Panc1 (cell line): Measurements from ENCODE around the gene IFRD1. TPM values are rescaled to one million over a fixed set of nuclear protein-coding genes. Genes with fewer than 3 reads are reported as not detected.

Source experiments
- ATAC-seq: fragments of 200-7000 bp; cut with Tn5 transposase; 2 replicates; pipeline ENCODE4 v1.9.1; 2020; ENCODE audit warnings: mild to moderate bottlenecking, moderate library complexity
- BruUV-seq: library from RNA; stranded (reverse); fragments of 400-500 nt; replicated peaks from 2 replicates; lab custom pipeline; 2021; lab: Mats Ljungman, UMichigan
- CTCF ChIA-PET: fragments of 300-600 bp; sonication (Branson Sonifier 250); formaldehyde crosslinking; loops from one replicate; lab custom pipeline; 2022; ENCODE audit warnings: antibody characterized with exemption; lab: Charles Lee
- POLR2A ChIA-PET: fragments of 300-600 bp; sonication (Branson Sonifier 250); formaldehyde crosslinking; loops from one replicate; lab custom pipeline; 2022; ENCODE audit warnings: antibody characterized with exemption; lab: Charles Lee
- DNase-seq: peaks from one replicate; pipeline ENCODE4 v3.0.0-alpha.2; 2010; ENCODE audit warnings: low read depth, low spot score
- H3K27ac ChIP-seq: 2 replicates; pipeline ENCODE4 v1.5.1; 2011; ENCODE audit warnings: mild to moderate bottlenecking, low read length, inconsistent platforms
- H3K27me3 ChIP-seq: fragments of 200-500 bp; sonication (Bioruptor generic); 2 replicates; pipeline ENCODE4 v1.6.0; 2014; ENCODE audit warnings: low read length, inconsistent platforms; ENCODE audit not compliant: control insufficient read depth, insufficient read depth
- H3K36me3 ChIP-seq: fragments of 200-500 bp; sonication (Bioruptor generic); 2 replicates; pipeline ENCODE4 v1.5.1; 2014; ENCODE audit warnings: inconsistent platforms, mild to moderate bottlenecking, low read length, moderate library complexity; ENCODE audit not compliant: control insufficient read depth, insufficient read depth
- H3K4me1 ChIP-seq: 2 replicates; pipeline ENCODE4 v1.5.1; 2011; ENCODE audit warnings: inconsistent platforms, mild to moderate bottlenecking, low read length, moderate library complexity; ENCODE audit not compliant: control insufficient read depth, insufficient read depth
- H3K4me3 ChIP-seq, 2 experiments: 2 replicates each; pipeline ENCODE4 v1.5.1; 2011 to 2012; ENCODE audit warnings: low read depth in 2 of 2, low read length in 2 of 2, mild to moderate bottlenecking in 2 of 2, inconsistent platforms in 1 of 2, moderate library complexity in 1 of 2
- H3K9me3 ChIP-seq: fragments of 200-500 bp; sonication (Bioruptor generic); 2 replicates; pipeline ENCODE4 v1.5.1; 2014; ENCODE audit warnings: low read depth, mild to moderate bottlenecking, inconsistent platforms, low read length, moderate library complexity; ENCODE audit not compliant: control insufficient read depth, insufficient read depth
- POLR2AphosphoS5 ChIP-seq: IDR thresholded peaks from 2 replicates; pipeline ENCODE4 v1.6.1; 2012; ENCODE audit warnings: mild to moderate bottlenecking, low read depth, low read length, moderate library complexity
- SIN3A ChIP-seq: IDR thresholded peaks from 2 replicates; pipeline ENCODE4 v1.6.1; 2012; ENCODE audit warnings: low read depth, mild to moderate bottlenecking, low read length, moderate library complexity, borderline replicate concordance; ENCODE audit not compliant: insufficient read depth
- TCF7L2 ChIP-seq: IDR thresholded peaks from 2 replicates; pipeline ENCODE4 v1.6.1; 2011; ENCODE audit warnings: mild to moderate bottlenecking, low read depth, low read length, inconsistent platforms
- in situ Hi-C: cut with HindIII; loops from 2 replicates; pipeline ENCODE4 v1.10.0; 2016; ENCODE audit warnings: low sequenced_read_pairs, low pct_unique_long_range_greater_than_20kb
- intact Hi-C: fragments of 100-400 bp; cut with micrococcal nuclease; formaldehyde crosslinking; loops from one replicate; pipeline ENCODE4 v1.10.0; 2022; ENCODE audit not compliant: unreplicated experiment
- total RNA-seq: library from RNA; stranded (reverse); gene quantifications from one replicate; pipeline ENCODE4 v1.2.1, GENCODE V29; 2021; ENCODE audit not compliant: unreplicated experiment
- TF ChIP-seq, protein P1 (sequence below), 2 experiments: IDR thresholded peaks; 2 replicates each; pipeline ENCODE4 v1.6.1; 2011 to 2012; ENCODE audit warnings: low read depth in 2 of 2, control low read depth in 1 of 2, low read length in 1 of 2, mild to moderate bottlenecking in 1 of 2, moderate library complexity in 1 of 2; ENCODE audit not compliant: insufficient read depth in 1 of 2
- TF ChIP-seq, protein P2 (sequence below): fragments of 450-650 bp; IDR thresholded peaks from 2 replicates; pipeline ENCODE4 v1.5.1; 2017; ENCODE audit warnings: mild to moderate bottlenecking

Gene IFRD1
- total RNA-seq, 1 experiment from 2014 or later, result 54.3 TPM

DNA sequence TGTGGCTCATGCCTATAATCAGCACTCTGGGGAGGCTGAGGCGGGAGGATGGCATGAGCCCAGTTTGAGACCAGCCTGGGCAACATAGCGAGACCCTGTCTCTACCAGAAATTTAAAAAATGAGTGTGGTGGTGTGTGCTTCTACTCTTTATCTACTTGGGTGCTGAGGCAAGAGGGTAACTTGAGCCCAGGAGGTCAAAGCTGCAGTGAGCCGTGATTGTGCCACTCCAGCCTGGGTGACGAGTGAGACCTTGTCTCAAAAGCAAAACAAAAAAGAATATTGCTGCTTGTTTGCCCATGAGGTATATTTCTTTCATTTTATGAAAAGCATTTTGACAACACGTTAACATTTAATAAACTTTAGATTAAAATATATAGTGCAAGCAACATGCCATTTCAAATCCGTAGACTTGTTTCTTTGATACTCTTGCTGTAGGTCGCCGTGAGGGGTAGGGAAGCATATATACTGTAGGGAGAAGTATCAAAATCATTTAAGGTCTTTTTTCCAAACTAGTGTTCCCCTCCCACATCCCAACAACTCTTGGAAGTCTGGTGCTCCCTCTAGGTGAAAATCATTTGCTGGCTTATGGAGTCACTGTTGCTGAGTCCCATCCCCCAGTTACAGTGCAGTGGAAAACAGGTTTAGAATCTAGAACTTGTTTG, 26.3 kb downstream of the IFRD1 start:
- TF ChIP-seq, protein P1, sequence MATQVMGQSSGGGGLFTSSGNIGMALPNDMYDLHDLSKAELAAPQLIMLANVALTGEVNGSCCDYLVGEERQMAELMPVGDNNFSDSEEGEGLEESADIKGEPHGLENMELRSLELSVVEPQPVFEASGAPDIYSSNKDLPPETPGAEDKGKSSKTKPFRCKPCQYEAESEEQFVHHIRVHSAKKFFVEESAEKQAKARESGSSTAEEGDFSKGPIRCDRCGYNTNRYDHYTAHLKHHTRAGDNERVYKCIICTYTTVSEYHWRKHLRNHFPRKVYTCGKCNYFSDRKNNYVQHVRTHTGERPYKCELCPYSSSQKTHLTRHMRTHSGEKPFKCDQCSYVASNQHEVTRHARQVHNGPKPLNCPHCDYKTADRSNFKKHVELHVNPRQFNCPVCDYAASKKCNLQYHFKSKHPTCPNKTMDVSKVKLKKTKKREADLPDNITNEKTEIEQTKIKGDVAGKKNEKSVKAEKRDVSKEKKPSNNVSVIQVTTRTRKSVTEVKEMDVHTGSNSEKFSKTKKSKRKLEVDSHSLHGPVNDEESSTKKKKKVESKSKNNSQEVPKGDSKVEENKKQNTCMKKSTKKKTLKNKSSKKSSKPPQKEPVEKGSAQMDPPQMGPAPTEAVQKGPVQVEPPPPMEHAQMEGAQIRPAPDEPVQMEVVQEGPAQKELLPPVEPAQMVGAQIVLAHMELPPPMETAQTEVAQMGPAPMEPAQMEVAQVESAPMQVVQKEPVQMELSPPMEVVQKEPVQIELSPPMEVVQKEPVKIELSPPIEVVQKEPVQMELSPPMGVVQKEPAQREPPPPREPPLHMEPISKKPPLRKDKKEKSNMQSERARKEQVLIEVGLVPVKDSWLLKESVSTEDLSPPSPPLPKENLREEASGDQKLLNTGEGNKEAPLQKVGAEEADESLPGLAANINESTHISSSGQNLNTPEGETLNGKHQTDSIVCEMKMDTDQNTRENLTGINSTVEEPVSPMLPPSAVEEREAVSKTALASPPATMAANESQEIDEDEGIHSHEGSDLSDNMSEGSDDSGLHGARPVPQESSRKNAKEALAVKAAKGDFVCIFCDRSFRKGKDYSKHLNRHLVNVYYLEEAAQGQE (IDR thresholded peaks at IDR 0.05; ENCODE audit: insufficient read depth in 1 of 2, low read depth in 2 of 2, low read length in 1 of 2), result no peak
- TF ChIP-seq SIN3A (no peak), POLR2AphosphoS5 (no peak), TCF7L2 (no peak)
- TF ChIP-seq, protein P2, sequence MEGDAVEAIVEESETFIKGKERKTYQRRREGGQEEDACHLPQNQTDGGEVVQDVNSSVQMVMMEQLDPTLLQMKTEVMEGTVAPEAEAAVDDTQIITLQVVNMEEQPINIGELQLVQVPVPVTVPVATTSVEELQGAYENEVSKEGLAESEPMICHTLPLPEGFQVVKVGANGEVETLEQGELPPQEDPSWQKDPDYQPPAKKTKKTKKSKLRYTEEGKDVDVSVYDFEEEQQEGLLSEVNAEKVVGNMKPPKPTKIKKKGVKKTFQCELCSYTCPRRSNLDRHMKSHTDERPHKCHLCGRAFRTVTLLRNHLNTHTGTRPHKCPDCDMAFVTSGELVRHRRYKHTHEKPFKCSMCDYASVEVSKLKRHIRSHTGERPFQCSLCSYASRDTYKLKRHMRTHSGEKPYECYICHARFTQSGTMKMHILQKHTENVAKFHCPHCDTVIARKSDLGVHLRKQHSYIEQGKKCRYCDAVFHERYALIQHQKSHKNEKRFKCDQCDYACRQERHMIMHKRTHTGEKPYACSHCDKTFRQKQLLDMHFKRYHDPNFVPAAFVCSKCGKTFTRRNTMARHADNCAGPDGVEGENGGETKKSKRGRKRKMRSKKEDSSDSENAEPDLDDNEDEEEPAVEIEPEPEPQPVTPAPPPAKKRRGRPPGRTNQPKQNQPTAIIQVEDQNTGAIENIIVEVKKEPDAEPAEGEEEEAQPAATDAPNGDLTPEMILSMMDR, result no peak
- no peaks in the 10 kb centered on the region for H3K9me3 ChIP-seq
- peaks cover 14% of the 10 kb centered on the region for H3K4me1 ChIP-seq
- POLR2A ChIA-PET, result no interaction called here
- H3K27me3 ChIP-seq, result no peaks in the 10 kb centered on the region
- no peak for DNase-seq
- BruUV-seq, result no TSS peak
- no peak for ATAC-seq
- CTCF ChIA-PET, result no interaction called here
- H3K36me3 ChIP-seq, result peaks cover 21% of the 10 kb centered on the region
- intact Hi-C loops (no loop called here), in situ Hi-C loops (no loop called here)
- no peak overlapping the region for H3K27ac ChIP-seq
- H3K4me3 ChIP-seq, result no peak overlapping the region

DNA sequence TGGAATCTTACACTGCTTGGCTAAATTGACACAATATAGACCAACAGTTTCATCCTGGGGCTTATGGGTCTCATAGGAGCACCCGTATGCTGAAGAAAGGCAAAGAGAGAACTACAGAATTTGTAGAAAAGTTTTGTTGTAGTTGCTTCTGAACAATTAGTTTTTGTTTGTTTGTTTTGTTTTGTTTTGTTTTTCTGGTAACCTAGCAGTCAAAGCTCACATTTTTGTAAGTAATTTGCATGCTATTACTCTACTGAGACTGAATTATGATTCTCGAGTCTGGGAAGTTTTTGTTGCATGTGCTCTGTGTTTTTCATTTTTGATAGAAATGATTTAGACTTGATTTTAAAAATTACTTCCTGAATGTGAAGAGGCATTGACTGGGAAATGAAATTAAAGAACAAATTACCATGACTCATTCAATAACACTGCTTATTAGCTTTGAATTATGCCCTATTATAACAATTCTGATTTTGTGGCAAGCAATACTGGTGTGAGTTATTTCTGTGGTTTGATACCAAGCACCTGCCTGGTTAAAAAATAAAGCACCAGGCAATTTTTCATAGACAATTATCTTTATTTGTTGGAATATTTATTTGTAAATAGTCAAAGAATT, 31.0 kb downstream of the IFRD1 start:
- H3K27ac ChIP-seq, result 0 out of 2 replicates have a peak overlapping the region, but pooled peaks have one; percentile 26
- no peaks in the 10 kb centered on the region for H3K27me3 ChIP-seq
- H3K4me1 ChIP-seq, result peaks cover 39% of the 10 kb centered on the region
- TF ChIP-seq, protein P1 (IDR thresholded peaks at IDR 0.05; ENCODE audit: insufficient read depth in 1 of 2, low read depth in 2 of 2, low read length in 1 of 2), result no peak
- TF ChIP-seq TCF7L2, result no peak
- TF ChIP-seq, protein P2, result no peak
- no peak for TF ChIP-seq POLR2AphosphoS5
- TF ChIP-seq SIN3A, result no peak
- no peak overlapping the region for H3K4me3 ChIP-seq
- H3K36me3 ChIP-seq, result no peaks in the 10 kb centered on the region; the same call in 1 of the 2 replicates
- in situ Hi-C loops (no loop called here), intact Hi-C loops (no loop called here)
- no peak for DNase-seq
- ChIA-PET POLR2A (no interaction called here), CTCF (interaction anchor here (0.6 to 1.3 kb wide), 2 partner anchors 15 to 728 kb away, joined by 3 to 6 read pairs; no protein-coding TSS in a partner anchor)
- BruUV-seq, result no TSS peak
- no peaks in the 10 kb centered on the region for H3K9me3 ChIP-seq
- no peak for ATAC-seq
